ENCODE data around the gene MXRA7. TPM values are rescaled to one million over a fixed set of nuclear protein-coding genes. Genes with fewer than 3 reads are reported as not detected.
A peak's percentile ranks its signal among the peaks of the same experiment; 100 is the strongest.

The MXRA7 gene
- total RNA-seq, 1 donor from 2014 or later, result 80.6 TPM

- Histone ChIP-seq H3K27me3 (ENCODE audit: control insufficient read depth, insufficient read depth, low read length) (no peaks in the 10 kb centered on the region), H3K36me3 (ENCODE audit: control insufficient read depth, insufficient read depth, low read length) (peaks cover 7% of the 10 kb centered on the region), H3K4me3 (ENCODE audit: low read depth, low read length) (no peak overlapping the region)
- no peak for DNase-seq (ENCODE audit: low read depth)
- FAIRE-seq, result no peak
- no peak for TF ChIP-seq CTCF (IDR thresholded peaks at IDR 0.05; ENCODE audit: insufficient read depth, low read length, severe bottlenecking)
Measured at GRCh38 chr17:76684756-76685155, 26.0 kb downstream of the MXRA7 start.

- no peak for FAIRE-seq
- no peak for DNase-seq (ENCODE audit: low read depth)
- Histone ChIP-seq H3K27me3 (ENCODE audit: control insufficient read depth, insufficient read depth, low read length) (no peaks in the 10 kb centered on the region), H3K4me3 (ENCODE audit: low read depth, low read length) (no peak overlapping the region), H3K36me3 (ENCODE audit: control insufficient read depth, insufficient read depth, low read length) (peaks cover 5% of the 10 kb centered on the region)
- TF ChIP-seq CTCF (IDR thresholded peaks at IDR 0.05; ENCODE audit: insufficient read depth, low read length, severe bottlenecking), result no peak
Measured at GRCh38 chr17:76683921-76684745, 26.6 kb downstream of the MXRA7 start.

- no peak for TF ChIP-seq CTCF (IDR thresholded peaks at IDR 0.05; ENCODE audit: insufficient read depth, low read length, severe bottlenecking)
- H3K36me3 ChIP-seq (ENCODE audit: control insufficient read depth, insufficient read depth, low read length), result peaks cover 6% of the 10 kb centered on the region
- FAIRE-seq, result no peak
- DNase-seq (ENCODE audit: low read depth), result no peak
- H3K4me3 ChIP-seq (ENCODE audit: low read depth, low read length), result no peak overlapping the region
- H3K27me3 ChIP-seq (ENCODE audit: control insufficient read depth, insufficient read depth, low read length), result no peaks in the 10 kb centered on the region
Measured at GRCh38 chr17:76683011-76683755, 27.6 kb downstream of the MXRA7 start.

GRCh38 chr17:76682296-76682695 lies 28.5 kb downstream of the MXRA7 start:
- peaks cover 6% of the 10 kb centered on the region for H3K36me3 ChIP-seq (ENCODE audit: control insufficient read depth, insufficient read depth, low read length)
- FAIRE-seq (no peak), DNase-seq (ENCODE audit: low read depth) (no peak)
- TF ChIP-seq CTCF (IDR thresholded peaks at IDR 0.05; ENCODE audit: insufficient read depth, low read length, severe bottlenecking), result no peak
- H3K27me3 ChIP-seq (ENCODE audit: control insufficient read depth, insufficient read depth, low read length), result no peaks in the 10 kb centered on the region
- H3K4me3 ChIP-seq (ENCODE audit: low read depth, low read length), result no peak overlapping the region

- no peak overlapping the region for H3K4me3 ChIP-seq (ENCODE audit: low read depth, low read length)
- FAIRE-seq (peak; percentile 50), DNase-seq (ENCODE audit: low read depth) (peak; percentile 60)
- H3K36me3 ChIP-seq (ENCODE audit: control insufficient read depth, insufficient read depth, low read length), result peaks cover 6% of the 10 kb centered on the region
- peak; percentile 92 for TF ChIP-seq CTCF (IDR thresholded peaks at IDR 0.05; ENCODE audit: insufficient read depth, low read length, severe bottlenecking)
- no peaks in the 10 kb centered on the region for H3K27me3 ChIP-seq (ENCODE audit: control insufficient read depth, insufficient read depth, low read length)
Measured at GRCh38 chr17:76681222-76682137, 29.3 kb downstream of the MXRA7 start.

All from bronchial epithelial cell (primary cell).